Mesenchymal stem cell (in vitro differentiated cells and primary cell): ENCODE results near the gene HSPB9.

ENCODE experiments used
- DNase-seq: peaks from one replicate; pipeline ENCODE4 v3.0.0-alpha.2; 2013
- H2AFZ ChIP-seq: one replicate; pipeline ENCODE4 v1.6.1; 2013; ENCODE audit warnings: low read depth, mild to moderate bottlenecking, control low read depth, inconsistent platforms, low read length, moderate library complexity
- H2AK5ac ChIP-seq: 2 replicates; pipeline ENCODE4 v1.6.1; 2013; ENCODE audit warnings: low read length, moderate library complexity, mild to moderate bottlenecking, inconsistent platforms; ENCODE audit not compliant: severe bottlenecking
- H2BK120ac ChIP-seq: one replicate; pipeline ENCODE4 v1.6.1; 2013; ENCODE audit warnings: low read depth, mild to moderate bottlenecking, inconsistent platforms, low read length, moderate library complexity
- H2BK12ac ChIP-seq, 2 experiments: one replicate each; pipeline ENCODE4 v1.6.1; 2013; ENCODE audit warnings: inconsistent platforms in 2 of 2, low read length in 2 of 2, mild to moderate bottlenecking in 2 of 2, moderate library complexity in 2 of 2, control low read depth in 1 of 2
- H2BK15ac ChIP-seq: one replicate; pipeline ENCODE4 v1.6.1; 2013; ENCODE audit warnings: mild to moderate bottlenecking, low read depth, inconsistent platforms; ENCODE audit not compliant: poor library complexity, severe bottlenecking
- H2BK5ac ChIP-seq: 2 replicates; pipeline ENCODE4 v1.6.1; 2013; ENCODE audit warnings: low read depth, mild to moderate bottlenecking, low read length, control low read depth, inconsistent platforms; ENCODE audit not compliant: poor library complexity, severe bottlenecking
- H3K14ac ChIP-seq, 2 experiments: one replicate each; pipeline ENCODE4 v1.6.1; 2013; ENCODE audit warnings: inconsistent platforms in 2 of 2, low read length in 2 of 2, control low read depth in 1 of 2, mild to moderate bottlenecking in 1 of 2, moderate library complexity in 1 of 2
- H3K18ac ChIP-seq, 2 experiments: one replicate each; pipeline ENCODE4 v1.6.1; 2013; ENCODE audit warnings: inconsistent platforms in 2 of 2, low read length in 2 of 2, control low read depth in 1 of 2, low read depth in 1 of 2, mild to moderate bottlenecking in 1 of 2
- H3K23ac ChIP-seq, 2 experiments: one replicate each; pipeline ENCODE4 v1.6.1; 2013; ENCODE audit warnings: inconsistent platforms in 2 of 2, low read length in 2 of 2, mild to moderate bottlenecking in 2 of 2, moderate library complexity in 2 of 2, control low read depth in 1 of 2
- H3K27ac ChIP-seq: 2 replicates; pipeline ENCODE4 v1.5.1; 2013; ENCODE audit warnings: mild to moderate bottlenecking, moderate library complexity, low read length, control low read depth, inconsistent platforms; ENCODE audit not compliant: poor library complexity, severe bottlenecking
- H3K27me3 ChIP-seq, 2 experiments: 2 replicates each; pipeline versions ENCODE4 v1.6.1 to v1.7.0; 2013; ENCODE audit warnings: low read length in 2 of 2, mild to moderate bottlenecking in 2 of 2, moderate library complexity in 2 of 2, control low read depth in 1 of 2, inconsistent platforms in 1 of 2; ENCODE audit not compliant: control insufficient read depth in 1 of 2, insufficient read depth in 1 of 2
- H3K36me3 ChIP-seq, 2 experiments: 2 replicates each; pipeline versions ENCODE4 v1.6.1 to v1.7.0; 2013; ENCODE audit warnings: low read length in 2 of 2, control low read depth in 1 of 2, inconsistent platforms in 1 of 2, low read depth in 1 of 2, mild to moderate bottlenecking in 1 of 2; ENCODE audit not compliant: insufficient read depth in 2 of 2, control insufficient read depth in 1 of 2
- H3K4ac ChIP-seq, 2 experiments: one replicate each; pipeline ENCODE4 v1.6.1; 2013; ENCODE audit warnings: inconsistent platforms in 2 of 2, low read length in 2 of 2, mild to moderate bottlenecking in 2 of 2, moderate library complexity in 2 of 2, control low read depth in 1 of 2, low read depth in 1 of 2
- H3K4me1 ChIP-seq: 2 replicates; pipeline ENCODE4 v1.6.1; 2013; ENCODE audit warnings: low read depth, low read length, control low read depth; ENCODE audit not compliant: control insufficient read depth, insufficient read depth
- H3K4me2 ChIP-seq: 2 replicates; pipeline ENCODE4 v1.6.1; 2013; ENCODE audit warnings: low read length, mild to moderate bottlenecking, inconsistent platforms; ENCODE audit not compliant: poor library complexity, severe bottlenecking
- H3K4me3 ChIP-seq, 2 experiments: 2 replicates each; pipeline versions ENCODE4 v1.5.1 to v1.7.0; 2013; ENCODE audit warnings: low read length in 2 of 2, mild to moderate bottlenecking in 2 of 2, control low read depth in 1 of 2, low read depth in 1 of 2; ENCODE audit not compliant: insufficient read depth in 1 of 2
- H3K79me1 ChIP-seq: replicated peaks from 2 replicates; pipeline ENCODE4 v1.6.1; 2013; ENCODE audit warnings: mild to moderate bottlenecking, control low read depth, low read length, inconsistent platforms; ENCODE audit not compliant: poor library complexity, severe bottlenecking
- H3K9ac ChIP-seq: 2 replicates; pipeline ENCODE4 v1.7.0; 2013; ENCODE audit warnings: mild to moderate bottlenecking, low read length, moderate library complexity
- H3K9me3 ChIP-seq: 2 replicates; pipeline ENCODE4 v1.7.0; 2013; ENCODE audit warnings: mild to moderate bottlenecking, low read length; ENCODE audit not compliant: control insufficient read depth
- H4K8ac ChIP-seq: one replicate; pipeline ENCODE4 v1.6.1; 2013; ENCODE audit warnings: inconsistent platforms, mild to moderate bottlenecking, low read length, moderate library complexity
- H4K91ac ChIP-seq: one replicate; pipeline ENCODE4 v1.6.1; 2013; ENCODE audit warnings: mild to moderate bottlenecking, low read length, inconsistent platforms
- WGBS: methylation state at CpG from one replicate; pipeline ENCODE4 v1.1.7; 2013; ENCODE audit warnings: mixed read lengths; 5-methylcytosine and 5-hydroxymethylcytosine counted together

The HSPB9 gene

DNA sequence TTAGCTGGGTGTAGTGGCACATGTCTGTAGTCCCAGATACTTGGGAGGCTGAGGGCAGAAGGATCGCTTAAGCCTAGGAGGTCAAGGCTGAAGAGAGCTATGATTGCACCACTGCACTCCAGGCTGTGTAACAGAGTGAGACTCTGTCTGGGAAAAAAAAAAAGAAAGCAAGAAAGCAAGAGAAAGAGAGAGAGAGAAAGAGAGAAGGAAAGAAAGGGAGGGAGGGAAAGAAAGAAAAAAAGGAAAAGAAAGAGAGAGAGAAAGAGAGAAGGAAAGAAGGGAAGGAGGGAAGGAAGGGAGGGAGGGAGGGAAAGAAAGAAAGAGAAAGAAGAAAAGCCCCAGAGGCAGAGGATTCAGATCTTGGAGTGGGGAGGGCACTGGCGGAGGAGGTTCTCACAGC is 16.6 kb upstream of the HSPB9 start:
- Histone ChIP-seq H3K4me3 (no peak overlapping the region), H2BK120ac (no peak overlapping the region), H2BK12ac (no peak overlapping the region), H3K36me3 (peaks cover 9 to 42% of the 10 kb centered on the region in 2 experiments), H3K27me3 (peaks cover 0 to 19% of the 10 kb centered on the region in 2 experiments), H3K4ac (no peak overlapping the region), H3K4me1 (peaks cover 16% of the 10 kb centered on the region), H4K8ac (no peak overlapping the region), H3K79me1 (no peaks in the 10 kb centered on the region), H2AK5ac (no peak overlapping the region), H2BK15ac (no peak overlapping the region), H3K9ac (no peak overlapping the region), H3K23ac (no peak overlapping the region), H3K18ac (no peak overlapping the region), H3K9me3 (no peaks in the 10 kb centered on the region), H4K91ac (no peak overlapping the region), H3K14ac (no peak overlapping the region), H3K27ac (no peak overlapping the region), H2BK5ac (no peak overlapping the region), H2AFZ (no peak overlapping the region), H3K4me2 (no peak overlapping the region)
- no peak for DNase-seq
- WGBS, result 96% methylated on average over 1 of the region's 2 CpGs

DNA sequence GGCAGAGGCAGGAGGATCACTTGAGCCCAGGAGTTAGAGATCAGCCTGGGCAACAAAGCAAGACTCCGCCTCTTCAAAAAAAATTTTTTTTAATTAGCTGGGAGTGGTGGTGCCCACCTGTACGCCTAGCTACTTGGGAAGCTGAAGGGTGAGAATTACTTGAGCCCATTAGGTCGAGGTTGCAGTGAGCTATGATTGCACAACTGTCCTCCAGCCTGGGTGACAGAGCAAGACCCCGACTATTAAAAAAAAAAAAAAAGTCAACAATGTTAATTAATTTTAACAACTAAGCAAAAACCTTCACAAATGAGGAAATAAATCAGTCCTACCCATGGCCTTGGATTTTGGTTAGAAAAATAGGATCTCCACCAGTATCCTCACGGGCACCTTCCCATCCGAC is 15.5 kb upstream of the HSPB9 start:
- Histone ChIP-seq H3K4me3 (no peak overlapping the region), H2BK5ac (no peak overlapping the region), H3K27me3 (peaks cover 0 to 12% of the 10 kb centered on the region in 2 experiments), H4K91ac (no peak overlapping the region), H3K14ac (no peak overlapping the region), H3K18ac (no peak overlapping the region), H2BK120ac (no peak overlapping the region), H3K36me3 (peaks cover 8 to 42% of the 10 kb centered on the region in 2 experiments), H3K4me2 (peak overlapping the region; percentile 75), H4K8ac (no peak overlapping the region), H3K27ac (no peak overlapping the region), H3K23ac (no peak overlapping the region), H2BK12ac (no peak overlapping the region), H3K9me3 (no peaks in the 10 kb centered on the region), H3K4ac (no peak overlapping the region), H3K9ac (no peak overlapping the region), H2BK15ac (no peak overlapping the region), H3K4me1 (peaks cover 15% of the 10 kb centered on the region), H2AFZ (no peak overlapping the region), H3K79me1 (no peaks in the 10 kb centered on the region), H2AK5ac (no peak overlapping the region)
- no peak for DNase-seq
- 52% methylated on average over 6 of the region's 6 CpGs for WGBS

DNA sequence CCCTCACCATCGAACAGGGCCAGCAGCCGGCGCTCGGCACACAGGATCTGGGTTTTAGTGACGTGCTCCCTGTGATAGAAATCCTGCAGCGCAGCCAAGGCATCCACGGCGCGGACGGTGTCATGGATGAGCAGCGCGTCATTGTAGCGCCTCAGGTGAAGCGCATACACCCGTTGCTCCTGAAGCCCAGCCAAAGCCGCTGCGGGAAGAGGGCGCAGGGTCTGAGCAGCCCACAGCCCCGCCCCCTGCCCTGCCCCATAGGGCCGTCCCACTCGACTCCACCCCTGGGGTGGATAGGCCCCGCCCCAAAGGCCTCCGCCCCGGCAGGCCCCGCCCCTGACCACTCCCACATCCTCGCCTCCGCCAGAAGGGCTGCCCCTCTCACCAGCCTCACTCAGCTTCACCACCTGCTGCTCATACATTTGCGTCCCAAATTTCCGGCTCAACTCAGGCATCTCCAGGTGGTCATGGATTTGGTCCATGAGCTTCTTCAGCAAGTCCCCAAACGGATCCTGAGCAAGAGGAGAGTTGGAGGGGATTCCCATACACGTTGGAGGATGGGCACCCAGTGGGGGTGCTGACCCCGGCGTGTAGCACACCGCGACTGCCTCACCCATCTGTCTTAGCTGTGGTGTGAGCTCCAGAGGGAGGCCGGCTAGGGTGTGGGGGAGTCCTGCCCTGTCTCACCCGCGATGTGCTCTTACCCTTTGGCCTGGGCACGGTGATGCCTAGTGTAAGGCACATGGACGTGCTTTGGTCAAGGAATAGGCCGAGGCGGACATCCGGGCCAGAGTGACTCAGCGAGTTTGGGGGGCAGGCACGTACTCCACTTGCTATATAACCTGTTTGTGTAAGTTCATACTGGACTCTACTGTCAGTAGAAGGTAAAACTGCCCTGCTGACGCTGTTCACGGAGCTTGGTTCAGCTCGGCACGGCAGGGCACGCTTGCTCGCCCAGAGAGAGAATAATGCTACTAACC is 14.7 kb upstream of the HSPB9 start:
- peak; percentile 70 for DNase-seq
- Histone ChIP-seq H3K4ac (no peak overlapping the region), H3K27ac (no peak overlapping the region), H3K36me3 (peaks cover 8 to 42% of the 10 kb centered on the region in 2 experiments), H4K8ac (no peak overlapping the region), H3K4me1 (peaks cover 19% of the 10 kb centered on the region), H2AFZ (peak overlapping the region; percentile 77), H3K4me2 (peak overlapping the region; percentile 75), H3K14ac (no peak overlapping the region), H3K18ac (peak overlapping the region in 1 of 2 experiments; percentile 78), H3K79me1 (no peaks in the 10 kb centered on the region), H3K23ac (no peak overlapping the region), H3K4me3 (peak overlapping the region in 1 of 2 experiments; percentile 48), H2BK120ac (no peak overlapping the region), H3K27me3 (peaks cover 0 to 9% of the 10 kb centered on the region in 2 experiments), H2BK5ac (no peak overlapping the region), H3K9me3 (no peaks in the 10 kb centered on the region), H2BK15ac (no peak overlapping the region), H4K91ac (no peak overlapping the region), H2AK5ac (no peak overlapping the region), H3K9ac (no peak overlapping the region), H2BK12ac (no peak overlapping the region)
- WGBS, result 34% methylated on average over 51 of the region's 51 CpGs

DNA sequence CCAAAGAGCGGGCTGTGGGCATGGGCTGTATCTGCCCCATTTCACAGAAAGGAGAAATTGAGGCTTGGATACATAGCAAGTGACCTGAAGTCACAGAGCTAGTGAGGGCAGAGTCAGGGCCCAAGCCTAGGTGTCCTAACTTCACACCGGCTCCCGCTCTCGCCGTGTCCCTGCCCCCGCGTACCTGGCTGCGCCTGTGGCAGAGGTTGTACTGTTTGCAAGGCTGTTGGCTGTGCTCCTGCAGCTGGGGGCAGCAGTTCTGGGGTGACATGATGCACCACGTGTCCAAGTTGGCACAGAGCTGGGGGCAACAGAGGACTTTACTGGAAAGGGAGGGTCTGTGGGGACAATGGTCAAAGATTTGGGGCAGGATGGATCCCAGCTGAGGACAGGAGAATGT is 13.5 kb upstream of the HSPB9 start:
- no peak overlapping the region for H3K18ac ChIP-seq
- H2BK120ac ChIP-seq, result no peak overlapping the region
- H3K9me3 ChIP-seq, result no peaks in the 10 kb centered on the region
- H4K91ac ChIP-seq, result no peak overlapping the region
- DNase-seq, result no peak
- H3K4me3 ChIP-seq, result no peak overlapping the region
- H4K8ac ChIP-seq, result no peak overlapping the region
- H3K79me1 ChIP-seq, result no peaks in the 10 kb centered on the region
- H2AFZ ChIP-seq, result no peak overlapping the region
- no peak overlapping the region for H3K4me2 ChIP-seq
- no peak overlapping the region for H3K9ac ChIP-seq
- peaks cover 0 to 9% of the 10 kb centered on the region in 2 experiments for H3K27me3 ChIP-seq
- peaks cover 20 to 38% of the 10 kb centered on the region in 2 experiments for H3K36me3 ChIP-seq
- H3K14ac ChIP-seq, result peak overlapping the region in 1 of 2 experiments; percentile 41
- peaks cover 19% of the 10 kb centered on the region for H3K4me1 ChIP-seq
- 85% methylated on average over 9 of the region's 9 CpGs for WGBS
- no peak overlapping the region for H3K27ac ChIP-seq
- H2BK5ac ChIP-seq, result no peak overlapping the region
- H2AK5ac ChIP-seq, result no peak overlapping the region
- H2BK12ac ChIP-seq, result no peak overlapping the region
- no peak overlapping the region for H3K4ac ChIP-seq
- no peak overlapping the region for H2BK15ac ChIP-seq
- no peak overlapping the region for H3K23ac ChIP-seq
